ENCODE results near the gene BICDL2.

DNA sequence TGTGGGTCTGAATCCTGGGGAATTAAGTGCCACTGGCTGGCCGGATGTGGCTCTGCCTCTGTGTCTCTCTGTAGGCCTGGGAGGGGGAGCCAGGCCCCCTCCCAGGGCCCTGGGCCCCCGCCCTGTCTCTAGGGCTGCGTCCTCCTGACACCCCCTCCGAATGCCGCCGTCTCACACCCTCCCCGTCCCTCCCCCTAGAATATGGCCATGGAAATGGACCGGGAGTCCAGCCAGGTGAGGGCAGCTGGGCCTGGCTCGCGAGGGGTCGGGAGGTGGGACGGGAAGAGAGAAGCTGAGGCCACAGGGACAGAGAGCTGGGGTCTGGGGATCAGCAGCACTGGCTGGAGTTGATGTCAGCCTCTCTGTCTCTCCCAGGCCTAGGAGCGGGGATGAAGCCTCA is 40.4 kb downstream of the BICDL2 start:
- TF ChIP-seq POLR2AphosphoS5 (IDR thresholded peaks at IDR 0.05; ENCODE audit: low read depth, low read length) (no peak), POLR2A (IDR thresholded peaks at IDR 0.05; ENCODE audit: low read depth, low read length) (no peak), TAF1 (IDR thresholded peaks at IDR 0.05; ENCODE audit: low read depth, low read length) (no peak)
